ENCODE results near the gene TSPAN32.
A peak's percentile ranks its signal among the peaks of the same experiment; 100 is the strongest.

The TSPAN32 gene

DNA sequence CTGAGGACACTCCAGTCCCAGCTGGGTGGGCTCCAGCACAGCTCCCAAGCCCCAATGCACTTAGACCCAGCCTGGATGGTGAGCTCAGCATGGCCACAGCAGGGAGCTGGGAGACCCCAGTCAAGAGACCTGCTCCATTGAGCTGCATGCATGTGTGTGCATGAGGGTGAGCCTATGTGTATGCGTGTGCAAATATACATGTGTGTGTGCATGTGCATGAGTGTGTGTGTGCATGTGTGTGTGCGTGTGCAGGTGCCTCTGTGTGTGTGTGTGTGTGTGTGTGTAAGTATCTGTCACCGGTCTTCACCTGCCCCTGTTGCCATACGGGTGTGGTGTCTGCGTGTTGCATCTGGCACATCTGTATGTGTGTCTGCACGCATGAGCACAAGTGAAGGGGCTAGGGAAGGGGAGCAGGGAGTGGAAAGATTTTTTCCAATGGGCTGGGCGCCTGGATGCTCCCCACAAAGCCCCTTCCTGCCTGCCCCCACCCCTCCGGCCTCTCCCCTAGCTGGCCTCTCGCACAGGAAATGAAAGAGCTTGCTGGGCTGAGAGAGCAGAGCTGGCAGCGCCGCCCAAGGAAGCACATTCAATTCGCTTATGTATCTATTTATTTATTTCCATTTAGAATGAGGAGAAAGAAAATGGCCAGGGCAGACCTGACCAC is 4.1 kb downstream of the TSPAN32 start:
- no peak for DNase-seq

DNA sequence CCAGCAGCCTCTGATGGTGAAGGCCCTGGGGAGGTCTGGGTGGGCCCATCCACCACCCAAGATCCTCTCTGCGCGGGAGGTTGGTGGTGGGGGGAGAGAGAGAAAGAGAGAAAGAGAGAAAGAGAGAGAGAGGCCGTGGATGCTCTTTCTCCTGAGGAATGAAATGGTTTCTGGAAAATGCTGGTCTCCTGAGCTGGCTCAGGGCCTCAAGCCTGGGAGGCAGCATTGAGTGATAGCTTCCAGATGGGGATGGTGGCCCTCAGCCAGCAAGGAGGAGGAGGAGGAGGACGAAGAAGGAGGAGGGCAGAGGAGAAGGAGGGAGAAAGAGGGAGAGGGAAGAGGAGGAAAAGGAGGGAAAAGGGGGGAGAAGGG is 4.6 kb downstream of the TSPAN32 start:
- no peak for DNase-seq

DNA sequence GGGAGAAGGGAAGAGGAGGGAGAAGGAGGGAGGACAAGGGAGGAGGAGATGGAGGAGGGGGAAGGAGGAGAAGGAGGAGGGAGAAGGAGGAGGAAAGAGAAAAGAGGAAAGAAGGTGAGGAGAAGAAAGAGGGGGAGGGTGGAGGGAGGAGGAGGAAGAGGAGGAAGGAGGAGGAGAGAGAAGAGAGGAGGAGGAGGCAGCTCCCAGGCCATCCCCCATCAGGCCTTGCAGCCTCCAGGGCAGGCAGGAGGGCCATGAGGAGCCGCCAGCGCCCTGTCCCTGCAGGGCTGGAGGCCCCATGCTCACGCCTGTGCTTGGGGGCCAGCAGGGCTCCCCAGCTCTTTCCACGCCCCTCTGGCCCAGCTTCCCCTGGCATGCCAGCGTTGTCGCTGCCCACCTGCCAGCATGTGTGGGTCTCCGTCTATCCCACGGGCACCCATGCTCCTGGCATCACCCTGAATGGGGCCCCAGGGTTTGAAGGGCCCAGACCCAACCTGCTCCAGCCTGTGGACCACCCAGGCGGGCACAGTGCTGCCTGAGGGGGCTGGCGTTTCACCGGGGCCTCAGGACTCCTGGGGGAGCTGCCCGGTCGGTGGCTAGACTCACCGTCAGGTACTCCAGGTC is 5.2 kb downstream of the TSPAN32 start:
- no peak for DNase-seq

DNA sequence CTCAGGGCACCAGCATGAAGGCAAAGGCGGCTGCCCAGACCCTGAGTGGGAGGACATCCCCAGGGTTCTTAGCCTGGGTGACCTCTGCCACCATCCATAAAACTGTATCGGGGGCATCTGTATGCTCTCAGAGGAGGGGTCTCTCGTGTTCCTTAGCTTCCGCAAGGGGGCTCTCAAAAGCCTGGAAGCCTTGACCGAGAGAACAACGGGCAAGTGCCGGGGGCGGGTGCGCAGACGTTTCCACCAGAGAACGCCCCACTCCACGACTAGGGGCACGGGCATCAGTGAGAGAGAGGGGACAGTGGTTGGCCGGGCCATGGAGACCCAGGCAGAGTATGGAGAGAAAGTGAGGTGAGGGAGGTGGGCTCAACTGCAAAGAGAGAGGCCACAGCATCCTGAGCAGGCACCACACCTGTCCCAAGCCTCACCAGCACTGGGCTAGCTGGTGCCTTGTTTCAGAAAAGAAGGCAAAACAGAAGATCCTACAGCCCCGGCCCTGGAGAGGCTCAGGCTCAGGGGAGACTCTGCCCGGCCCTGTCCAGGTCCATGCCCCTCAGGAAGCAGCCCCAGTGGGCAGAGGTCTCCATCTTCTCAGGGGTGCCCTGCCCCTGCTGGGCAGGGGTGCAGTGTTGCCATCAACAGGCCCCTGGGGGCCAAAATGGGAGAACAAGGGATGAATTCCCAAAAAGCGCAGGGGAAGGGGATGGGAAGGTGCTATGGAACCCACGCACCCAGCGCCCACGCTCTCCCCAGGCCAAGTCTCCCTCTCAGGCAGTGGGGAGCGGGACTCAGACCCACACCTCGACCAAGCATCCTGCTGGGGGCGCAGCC is 5.9 kb downstream of the TSPAN32 start:
- DNase-seq: no peak

DNA sequence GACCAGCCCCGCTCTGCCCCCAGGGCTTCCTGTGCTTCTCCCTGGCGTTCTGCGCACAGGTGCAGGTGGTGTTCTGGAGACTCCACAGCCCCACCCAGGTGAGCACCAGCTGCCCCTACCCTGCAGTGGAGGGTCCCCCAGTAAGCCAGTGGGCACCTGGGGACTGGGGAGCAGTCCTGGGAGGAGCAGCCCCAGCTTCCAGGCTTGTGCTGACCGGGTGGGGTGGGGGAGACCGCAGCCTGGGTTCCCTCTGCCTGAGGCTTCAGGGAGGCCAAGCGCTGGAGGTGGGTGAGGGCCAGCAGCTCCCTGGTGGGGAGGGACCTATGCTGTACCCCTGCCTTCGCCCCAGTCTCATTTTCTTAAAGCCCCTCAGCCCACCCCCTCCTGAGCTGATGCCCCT is 6.9 kb downstream of the TSPAN32 start:
- no peak for DNase-seq

DNA sequence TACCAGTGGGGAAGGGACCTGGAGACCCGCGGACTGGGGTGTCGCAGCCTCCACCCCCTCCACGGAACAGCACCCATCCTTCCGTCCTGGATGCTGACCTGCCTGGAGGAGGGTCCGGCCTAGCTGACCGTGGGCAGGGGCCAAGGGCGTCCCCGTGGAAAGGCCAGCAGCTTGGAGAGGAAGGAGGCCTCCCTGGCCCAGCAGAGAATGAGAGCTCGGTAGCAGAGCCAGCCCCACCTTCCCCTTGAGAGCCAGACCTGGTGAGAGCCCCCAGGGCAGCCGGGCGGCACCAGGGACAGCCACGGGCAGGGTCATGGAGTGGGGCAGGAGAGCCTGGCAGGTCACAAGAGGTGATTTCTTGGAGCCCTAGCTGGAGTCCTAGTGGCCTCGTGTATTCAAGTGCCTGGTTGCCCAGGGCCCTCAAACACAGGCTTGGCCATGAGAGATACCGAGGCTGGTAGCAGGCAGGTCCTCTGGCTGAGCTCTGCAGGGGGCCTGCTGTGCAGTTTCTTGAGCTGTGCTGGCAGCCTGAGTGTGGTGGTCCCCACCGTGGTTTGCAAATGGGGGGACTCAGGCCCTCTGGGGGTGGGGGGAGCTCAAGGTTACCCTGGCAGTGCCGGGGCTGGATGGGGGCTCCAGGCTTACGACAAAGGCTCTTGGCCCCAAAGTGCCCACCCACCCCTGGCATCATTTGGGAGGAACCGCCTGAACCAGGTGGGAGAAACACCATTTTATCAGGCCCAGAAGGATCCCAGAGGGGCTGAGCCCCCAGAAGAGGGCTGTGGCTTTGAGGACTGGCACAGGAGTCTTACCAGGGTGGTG is 7.6 kb downstream of the TSPAN32 start:
- no peak for DNase-seq

DNA sequence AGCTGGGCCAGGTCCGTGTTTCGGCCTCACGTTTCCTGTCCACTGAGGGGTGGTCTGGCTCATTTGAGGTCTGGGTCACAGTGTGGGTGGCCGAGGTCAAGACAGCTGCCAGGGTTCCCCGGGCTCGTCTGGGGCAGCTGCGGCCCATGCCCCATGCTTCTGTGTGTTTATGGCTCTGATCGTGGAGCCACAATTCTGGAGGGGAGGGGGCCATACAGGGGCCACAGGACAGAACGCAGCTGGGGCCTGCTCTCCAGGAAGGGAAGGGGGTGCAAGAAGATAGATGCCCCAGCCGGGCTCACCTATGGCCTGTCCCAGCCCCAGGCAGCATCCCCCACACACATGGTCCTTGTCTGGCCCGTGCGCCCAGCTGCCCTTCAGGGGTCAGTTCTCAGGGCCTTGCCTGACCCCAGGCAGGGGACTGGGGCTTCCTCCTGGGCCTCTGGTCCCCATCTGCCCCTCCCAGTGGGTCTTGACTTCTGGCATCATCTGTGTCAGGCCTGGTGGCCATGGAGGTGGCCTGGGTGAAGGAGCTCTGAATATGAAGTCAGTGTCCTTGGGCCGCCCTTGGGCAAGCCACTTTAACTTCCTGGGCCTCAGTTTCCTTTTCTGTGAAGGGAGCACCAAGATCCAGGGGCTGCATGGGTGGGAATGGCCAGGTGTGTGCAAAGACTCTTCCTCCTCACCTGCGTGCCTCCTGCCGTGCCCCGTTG is 8.4 kb downstream of the TSPAN32 start:
- no peak for DNase-seq

DNA sequence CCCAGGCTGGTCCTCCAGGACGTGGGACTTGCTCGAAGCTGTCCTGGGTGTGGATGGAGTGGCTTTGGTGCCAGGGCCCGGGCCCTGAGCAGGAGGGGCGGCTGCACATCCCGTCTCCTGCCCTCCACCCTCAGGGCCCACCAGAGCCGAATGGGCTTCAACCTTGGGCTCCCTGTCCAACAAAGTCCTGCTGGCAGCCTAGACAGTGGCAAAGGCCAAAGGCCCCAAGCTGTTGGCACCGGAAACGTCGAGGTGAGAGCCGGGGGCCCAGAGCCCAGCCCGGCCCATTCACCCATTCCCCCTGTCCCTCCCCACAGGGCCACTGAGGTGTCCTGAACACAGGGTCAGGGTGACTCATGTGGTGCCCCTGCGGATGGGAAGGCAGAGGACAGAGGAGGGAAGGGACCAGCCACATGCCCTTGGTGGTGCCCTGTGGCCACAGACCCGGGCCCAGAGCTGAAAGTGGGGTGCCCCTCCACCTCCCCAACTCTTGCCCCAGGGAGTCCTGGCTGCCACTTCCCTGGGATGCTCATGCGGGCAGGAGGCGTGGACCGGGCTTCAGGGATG is 9.1 kb downstream of the TSPAN32 start:
- DNase-seq: no peak

DNA sequence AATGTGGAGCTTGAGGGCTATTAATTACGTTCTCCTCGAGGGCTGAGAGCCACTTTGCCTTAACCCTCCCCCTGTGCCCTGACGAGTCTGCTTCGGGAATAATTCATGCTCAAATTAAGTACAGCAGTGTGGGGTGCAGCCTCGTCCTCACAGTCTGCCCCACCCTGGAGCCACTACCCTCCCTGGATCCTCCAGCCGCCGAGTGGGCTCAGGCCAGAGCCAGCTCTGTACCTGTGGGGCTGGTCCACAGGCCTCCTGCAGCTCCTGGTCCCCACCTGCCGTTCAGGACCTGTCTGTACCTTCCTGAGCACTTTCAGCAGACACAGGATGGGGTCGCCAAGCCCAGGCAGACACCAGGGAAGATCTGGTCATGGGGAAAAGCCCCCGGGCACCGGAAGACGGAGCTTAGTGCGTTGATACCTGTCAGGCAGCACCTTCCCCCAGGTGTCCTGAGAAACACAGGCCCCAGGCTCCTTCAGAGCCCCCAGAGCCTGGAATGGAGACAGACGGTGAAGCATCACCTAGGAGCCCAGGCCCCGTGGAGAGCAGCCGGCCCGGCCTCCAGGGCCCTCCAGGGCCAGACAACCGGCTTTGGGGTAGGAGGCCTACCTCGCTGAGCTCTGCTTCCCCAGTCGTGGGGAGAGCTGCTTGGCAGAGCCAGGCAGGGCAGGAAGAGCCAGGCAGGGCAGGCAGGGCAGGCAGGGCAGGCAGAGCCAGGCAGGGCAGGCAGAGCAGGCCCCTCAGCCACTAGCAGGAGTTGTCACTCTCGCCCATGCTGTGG is 9.7 kb downstream of the TSPAN32 start:
- DNase-seq: no peak

DNA sequence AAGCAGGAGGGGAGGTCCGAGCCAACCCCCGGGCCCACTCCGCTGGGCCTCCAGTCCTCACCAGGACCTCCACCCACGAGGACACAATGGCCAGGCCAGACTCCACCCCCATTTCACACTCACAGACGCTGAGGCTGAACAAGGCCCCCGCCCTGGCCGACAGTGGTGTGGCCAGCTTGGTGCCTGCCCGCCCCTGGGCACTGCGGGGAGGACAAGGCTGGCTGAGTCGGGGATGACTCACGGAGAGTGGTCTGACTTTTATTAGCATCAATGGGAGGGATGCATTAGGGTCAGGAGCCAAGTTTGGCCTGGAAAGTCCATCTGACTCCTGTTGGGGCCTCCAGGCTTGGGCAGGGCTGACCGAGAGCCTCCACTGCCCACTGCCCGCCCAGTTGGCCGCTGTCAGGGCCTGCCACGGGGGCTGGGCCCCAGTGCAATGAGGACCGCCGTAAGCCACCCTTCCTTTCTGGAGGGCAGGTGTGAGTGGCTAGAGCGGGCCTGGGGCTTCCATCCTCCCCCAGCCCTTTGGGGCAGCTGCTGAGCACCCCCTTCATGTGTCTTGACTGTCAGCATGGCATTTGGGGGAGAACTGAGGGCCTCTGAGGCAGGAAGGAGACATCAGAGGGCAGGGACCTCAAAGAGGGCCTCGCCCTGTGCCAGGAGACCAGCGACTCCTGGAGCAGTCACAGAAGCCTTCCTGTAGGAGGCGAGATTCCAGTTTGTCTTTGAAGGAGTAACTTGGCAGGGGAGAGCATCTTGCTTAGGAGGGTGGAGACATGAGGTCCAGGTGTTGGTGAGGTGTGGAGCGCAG is 10.6 kb downstream of the TSPAN32 start:
- no peak for DNase-seq

DNA sequence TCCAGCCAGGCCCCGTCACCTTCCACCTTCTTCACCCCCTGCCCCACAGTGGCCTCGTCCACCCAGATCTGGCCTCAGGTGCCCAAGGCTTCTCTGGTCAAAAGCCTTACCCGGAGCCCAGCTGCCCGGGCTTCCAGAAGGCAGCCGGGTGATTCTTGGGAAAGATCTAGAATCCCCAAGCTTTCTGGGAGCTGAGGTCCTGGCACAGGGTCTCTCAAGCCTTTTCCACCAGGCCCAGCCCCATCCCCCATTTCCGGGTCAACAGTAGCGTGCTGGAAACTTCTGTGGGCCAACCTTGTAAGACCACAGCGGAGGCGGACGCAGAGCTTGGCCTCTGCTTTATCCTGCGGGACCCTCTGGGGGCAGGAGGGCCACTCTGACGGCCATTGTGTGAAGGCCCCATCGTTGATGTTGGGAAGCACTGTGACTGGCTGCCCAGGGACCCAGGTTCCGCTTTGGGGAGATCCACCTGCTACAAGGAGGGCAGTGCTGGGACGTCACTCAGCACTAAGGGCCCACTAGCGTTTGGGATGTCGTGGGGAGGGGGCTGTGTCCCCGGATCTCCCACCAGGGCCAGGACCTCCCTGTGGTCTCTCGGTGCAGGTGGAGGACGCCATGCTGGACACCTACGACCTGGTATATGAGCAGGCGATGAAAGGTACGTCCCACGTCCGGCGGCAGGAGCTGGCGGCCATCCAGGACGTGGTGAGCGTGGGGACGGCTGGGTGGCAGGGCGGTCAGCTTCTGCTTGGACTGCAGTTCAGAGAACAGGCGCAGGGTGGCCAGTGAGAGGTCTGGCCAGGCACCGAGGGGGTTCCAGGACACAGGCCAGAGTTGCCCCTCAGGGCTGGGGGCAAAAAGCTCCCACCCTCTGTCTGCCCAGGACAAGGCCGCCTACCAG is 11.5 kb downstream of the TSPAN32 start:
- no peak for DNase-seq

DNA sequence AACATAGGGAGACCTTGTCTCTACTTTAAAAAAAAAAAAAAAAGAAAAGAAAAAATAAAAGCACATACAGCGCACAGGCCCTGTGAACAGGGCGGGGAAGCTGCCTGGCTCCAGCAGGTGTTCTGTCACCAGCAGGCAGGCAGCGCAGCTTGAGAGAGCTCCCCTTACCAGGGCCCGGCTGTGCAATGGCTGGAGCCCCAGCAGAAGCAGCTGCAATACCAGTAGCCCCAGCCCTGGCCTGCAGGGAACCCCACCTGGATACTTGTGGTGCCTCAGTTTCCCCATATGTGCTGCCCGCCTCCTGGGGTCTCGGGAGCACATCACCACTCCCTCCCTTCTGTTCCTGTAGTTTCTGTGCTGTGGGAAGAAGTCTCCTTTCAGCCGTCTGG is 12.3 kb downstream of the TSPAN32 start:
- DNase-seq: no peak

DNA sequence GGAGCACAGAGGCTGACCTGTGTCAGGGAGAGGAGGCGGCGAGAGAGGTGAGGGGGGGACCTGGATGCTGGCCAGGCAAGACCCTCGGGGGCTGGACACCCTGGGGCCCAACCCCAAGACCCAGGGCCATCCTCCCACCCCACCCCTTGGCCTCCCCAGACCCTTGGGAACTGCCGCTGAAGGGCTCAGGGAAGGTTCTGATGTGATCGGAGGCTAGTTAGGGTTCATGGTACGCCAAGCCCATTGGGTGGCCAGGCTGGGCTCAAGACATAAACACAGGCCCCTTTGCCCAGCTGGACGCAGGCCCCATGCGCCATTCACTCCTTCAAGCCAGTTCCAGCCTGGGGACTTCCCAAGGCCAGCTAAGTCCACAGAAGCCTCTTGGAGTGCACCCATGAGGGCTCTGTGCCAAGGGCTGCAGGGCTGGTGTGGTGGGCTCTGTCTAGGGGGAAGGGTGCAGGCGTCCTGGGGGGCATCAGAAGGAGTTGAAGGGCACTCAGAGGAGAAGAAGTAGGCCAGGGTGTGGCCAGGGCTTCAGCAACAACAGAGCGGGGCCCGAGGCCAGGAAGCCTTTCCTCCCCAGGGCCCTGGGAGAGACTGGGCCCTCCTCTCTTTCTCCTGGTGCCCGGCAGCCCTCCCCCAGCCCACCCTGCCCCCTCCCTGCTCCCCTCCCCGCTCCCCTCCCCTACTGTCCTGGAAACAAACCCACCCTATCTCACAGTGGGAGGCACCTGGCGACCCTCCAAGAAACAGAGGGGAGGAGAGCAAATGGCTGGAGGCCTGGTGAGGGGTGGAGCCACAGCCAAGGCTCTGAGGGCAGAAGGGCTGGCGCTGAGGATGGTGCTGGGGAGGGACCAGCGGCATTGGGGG is 12.9 kb downstream of the TSPAN32 start:
- DNase-seq: peak; percentile 96

DNA sequence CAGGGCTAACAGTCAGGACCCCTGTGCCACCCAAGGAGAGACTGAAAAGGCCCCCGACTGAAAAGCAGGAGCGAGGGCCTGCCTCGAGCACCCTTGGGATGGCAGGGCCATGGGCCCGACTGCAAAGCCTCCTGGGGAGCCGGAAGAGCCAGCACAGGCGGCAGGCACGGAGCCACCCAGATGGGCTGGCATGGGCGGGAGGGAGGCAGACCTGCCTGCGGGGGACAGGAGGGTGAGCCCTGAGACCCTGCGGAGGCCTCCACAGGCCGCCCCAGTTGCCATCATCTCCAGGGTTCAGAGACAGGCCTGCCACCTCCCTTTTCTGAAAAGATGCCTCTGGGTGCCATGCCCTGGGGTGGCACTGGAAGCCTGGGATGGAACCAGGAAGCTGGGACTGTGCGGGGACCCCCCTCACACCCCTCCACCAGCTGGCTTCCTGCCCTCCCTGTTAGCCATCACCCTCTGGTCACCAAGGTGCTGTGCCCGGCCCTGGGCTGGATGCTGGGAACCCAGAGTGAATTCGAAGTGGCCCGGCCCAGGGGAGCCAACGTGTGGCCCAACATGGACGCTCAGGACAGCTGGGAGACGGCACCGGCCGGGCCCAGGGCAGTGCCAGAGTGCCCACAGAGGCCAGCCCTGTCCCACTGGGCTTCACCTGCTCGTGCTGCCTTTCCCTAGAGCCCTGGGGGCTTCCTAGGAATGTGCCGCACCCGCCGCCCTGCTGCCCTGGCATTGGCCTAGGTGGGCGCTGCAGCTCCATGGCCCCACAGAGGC is 13.8 kb downstream of the TSPAN32 start:
- DNase-seq: no peak

DNA sequence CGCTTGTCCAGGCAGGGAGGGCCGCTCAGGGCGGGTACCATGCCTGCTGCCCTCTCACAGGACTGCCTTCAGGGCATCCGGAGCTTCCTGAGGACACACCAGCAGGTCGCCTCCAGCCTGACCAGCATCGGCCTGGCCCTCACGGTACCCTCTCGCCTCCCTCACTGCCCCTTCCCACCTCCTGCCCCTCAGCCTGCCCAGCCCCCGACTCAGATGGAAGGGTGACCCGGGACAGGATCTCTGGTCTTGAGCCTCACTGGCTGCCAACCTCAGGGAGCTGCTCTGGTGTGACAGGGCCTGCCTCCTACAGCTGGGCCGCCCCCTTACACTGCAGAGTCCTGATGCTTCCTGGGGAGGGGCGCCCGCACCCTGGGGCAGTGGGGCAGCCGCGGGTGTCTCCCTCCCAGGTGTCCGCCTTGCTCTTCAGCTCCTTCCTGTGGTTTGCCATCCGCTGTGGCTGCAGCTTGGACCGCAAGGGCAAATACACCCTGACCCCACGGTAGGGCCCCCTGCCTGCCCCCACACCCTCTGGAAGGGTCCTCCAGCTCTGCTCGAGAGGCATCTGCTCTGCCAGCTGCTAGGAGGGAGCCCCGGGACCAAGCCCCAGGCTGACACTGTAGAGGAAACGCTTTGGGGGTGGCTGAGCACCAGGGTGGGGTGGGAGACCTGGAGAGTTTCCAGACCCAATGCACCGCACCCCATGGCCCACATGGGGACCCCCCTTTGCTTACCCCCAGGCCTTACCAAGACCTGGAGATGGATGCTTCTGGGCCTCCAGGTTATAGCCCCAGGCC is 14.6 kb downstream of the TSPAN32 start:
- no peak for DNase-seq

DNA sequence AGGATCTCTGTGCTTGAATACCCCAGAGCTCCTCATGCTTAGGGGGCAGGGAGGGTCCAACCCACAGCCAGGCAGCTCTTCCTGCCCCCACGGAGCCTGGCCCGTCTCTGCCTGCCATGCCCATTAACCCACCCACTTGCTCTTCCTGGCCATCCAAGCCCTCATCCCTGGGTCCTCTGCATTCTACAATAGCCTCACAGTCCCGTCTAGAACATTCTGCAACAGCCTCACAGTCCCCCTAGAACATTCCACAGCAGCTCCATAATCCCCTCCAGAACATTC is 15.1 kb downstream of the TSPAN32 start:
- DNase-seq: no peak
